HEK293 (cell line): ENCODE data around the gene TNFRSF25.

ENCODE experiments used
- CTCF ChIP-seq: fragments of 450-650 bp; formaldehyde crosslinking; IDR thresholded peaks from 2 replicates; pipeline ENCODE4 v1.5.1; 2016; ENCODE audit warnings: missing biosample characterization, missing genetic modification characterization
- ELK4 ChIP-seq: IDR thresholded peaks from 2 replicates; pipeline ENCODE4 v1.6.1; 2011; ENCODE audit warnings: mild to moderate bottlenecking, low read depth, low read length, borderline replicate concordance
- FEZF1 ChIP-seq: fragments of 450-650 bp; formaldehyde crosslinking; IDR thresholded peaks from 2 replicates; pipeline ENCODE4 v1.5.1; 2016; ENCODE audit warnings: missing biosample characterization, missing genetic modification characterization
- GLIS2 ChIP-seq: fragments of 450-650 bp; formaldehyde crosslinking; IDR thresholded peaks from 2 replicates; pipeline ENCODE4 v1.5.1; 2016; ENCODE audit warnings: missing biosample characterization, missing genetic modification characterization
- INSM2 ChIP-seq: fragments of 450-650 bp; formaldehyde crosslinking; IDR thresholded peaks from 2 replicates; pipeline ENCODE4 v1.5.1; 2016; ENCODE audit warnings: missing biosample characterization, missing genetic modification characterization
- KLF16 ChIP-seq: fragments of 450-650 bp; formaldehyde crosslinking; IDR thresholded peaks from 2 replicates; pipeline ENCODE4 v1.5.1; 2017; ENCODE audit warnings: missing biosample characterization, missing genetic modification characterization
- MYNN ChIP-seq: fragments of 450-650 bp; formaldehyde crosslinking; IDR thresholded peaks from 2 replicates; pipeline ENCODE4 v1.5.1; 2016; ENCODE audit warnings: missing biosample characterization, missing genetic modification characterization, borderline replicate concordance
- PRDM6 ChIP-seq: fragments of 450-650 bp; formaldehyde crosslinking; IDR thresholded peaks from 2 replicates; pipeline ENCODE4 v1.5.1; 2017; ENCODE audit warnings: missing biosample characterization, missing genetic modification characterization
- ZBTB1 ChIP-seq: fragments of 450-650 bp; formaldehyde crosslinking; IDR thresholded peaks from 2 replicates; pipeline ENCODE4 v1.5.1; 2016; ENCODE audit warnings: missing biosample characterization, missing genetic modification characterization
- ZBTB11 ChIP-seq: fragments of 450-650 bp; formaldehyde crosslinking; conservative IDR thresholded peaks from 2 replicates; pipeline ENCODE4 v1.5.1; 2016; ENCODE audit warnings: low read depth, missing biosample characterization, missing genetic modification characterization
- ZEB2 ChIP-seq: fragments of 450-650 bp; formaldehyde crosslinking; IDR thresholded peaks from 2 replicates; pipeline ENCODE4 v1.5.1; 2016; ENCODE audit warnings: missing biosample characterization, missing genetic modification characterization
- ZFP3 ChIP-seq: fragments of 450-650 bp; formaldehyde crosslinking; IDR thresholded peaks from 2 replicates; pipeline ENCODE4 v1.5.1; 2016; ENCODE audit warnings: low read depth, missing biosample characterization, missing genetic modification characterization
- ZNF146 ChIP-seq: fragments of 450-650 bp; formaldehyde crosslinking; IDR thresholded peaks from 2 replicates; pipeline ENCODE4 v1.5.1; 2016; ENCODE audit warnings: missing biosample characterization, missing genetic modification characterization
- ZNF174 ChIP-seq: fragments of 450-650 bp; formaldehyde crosslinking; IDR thresholded peaks from 2 replicates; pipeline ENCODE4 v1.5.0; 2017; ENCODE audit warnings: missing biosample characterization, mild to moderate bottlenecking, missing genetic modification characterization
- ZNF2 ChIP-seq: fragments of 450-650 bp; formaldehyde crosslinking; IDR thresholded peaks from 2 replicates; pipeline ENCODE4 v1.5.1; 2016; ENCODE audit warnings: missing biosample characterization, missing genetic modification characterization
- ZNF24 ChIP-seq: fragments of 450-650 bp; formaldehyde crosslinking; IDR thresholded peaks from 2 replicates; pipeline ENCODE4 v1.5.1; 2016; ENCODE audit warnings: missing biosample characterization, missing genetic modification characterization
- ZNF302 ChIP-seq: fragments of 450-650 bp; formaldehyde crosslinking; IDR thresholded peaks from 2 replicates; pipeline ENCODE4 v1.5.1; 2016; ENCODE audit warnings: missing biosample characterization, missing genetic modification characterization, low read depth
- ZNF311 ChIP-seq: fragments of 450-650 bp; formaldehyde crosslinking; IDR thresholded peaks from 2 replicates; pipeline ENCODE4 v1.5.1; 2017; ENCODE audit warnings: missing biosample characterization, missing genetic modification characterization, borderline replicate concordance
- ZNF433 ChIP-seq: fragments of 450-650 bp; formaldehyde crosslinking; IDR thresholded peaks from 2 replicates; pipeline ENCODE4 v1.5.1; 2016; ENCODE audit warnings: missing biosample characterization, missing genetic modification characterization, low read depth
- ZNF488 ChIP-seq: fragments of 450-650 bp; formaldehyde crosslinking; IDR thresholded peaks from 2 replicates; pipeline ENCODE4 v1.5.1; 2016; ENCODE audit warnings: missing biosample characterization, missing genetic modification characterization
- ZNF501 ChIP-seq: fragments of 450-650 bp; formaldehyde crosslinking; IDR thresholded peaks from 2 replicates; pipeline ENCODE4 v1.5.1; 2016; ENCODE audit warnings: missing biosample characterization, missing genetic modification characterization
- ZNF510 ChIP-seq: fragments of 450-650 bp; formaldehyde crosslinking; IDR thresholded peaks from 2 replicates; pipeline ENCODE4 v1.5.1; 2018; ENCODE audit warnings: mild to moderate bottlenecking, missing genetic modification characterization, missing biosample characterization; ENCODE audit not compliant: insufficient replicate concordance
- ZNF548 ChIP-seq: fragments of 450-650 bp; formaldehyde crosslinking; IDR thresholded peaks from 2 replicates; pipeline ENCODE4 v1.5.1; 2016; ENCODE audit warnings: missing biosample characterization, missing genetic modification characterization
- ZNF654 ChIP-seq: fragments of 450-650 bp; formaldehyde crosslinking; IDR thresholded peaks from 2 replicates; pipeline ENCODE4 v1.5.1; 2016; ENCODE audit warnings: low read depth, missing biosample characterization, missing genetic modification characterization
- ZNF658 ChIP-seq: fragments of 450-650 bp; formaldehyde crosslinking; IDR thresholded peaks from 2 replicates; pipeline ENCODE4; 2016; ENCODE audit warnings: missing biosample characterization, missing genetic modification characterization
- ZNF660 ChIP-seq: fragments of 450-650 bp; IDR thresholded peaks from 2 replicates; pipeline ENCODE4 v1.5.1; 2018; ENCODE audit warnings: missing biosample characterization, mild to moderate bottlenecking, missing genetic modification characterization
- ZNF677 ChIP-seq: fragments of 450-650 bp; IDR thresholded peaks from 2 replicates; pipeline ENCODE4 v1.5.0; 2018; ENCODE audit warnings: missing biosample characterization, mild to moderate bottlenecking, missing genetic modification characterization, moderate library complexity
- ZNF785 ChIP-seq: fragments of 450-650 bp; formaldehyde crosslinking; IDR thresholded peaks from 2 replicates; pipeline ENCODE4 v1.5.1; 2016; ENCODE audit warnings: missing biosample characterization, missing genetic modification characterization
- ZNF792 ChIP-seq: fragments of 450-650 bp; formaldehyde crosslinking; IDR thresholded peaks from 2 replicates; pipeline ENCODE4 v1.5.1; 2016; ENCODE audit warnings: missing biosample characterization, missing genetic modification characterization
- ZNF843 ChIP-seq: fragments of 450-650 bp; formaldehyde crosslinking; IDR thresholded peaks from 2 replicates; pipeline ENCODE4 v1.5.1; 2016; ENCODE audit warnings: missing biosample characterization, missing genetic modification characterization

TNFRSF25 gene

GRCh38 chr1:6424000-6424565 lies 41.9 kb downstream of the TNFRSF25 start (continued):
- TF ChIP-seq ZNF677 (tag by site-specific recombination) (no peak), ZNF174 (tag by site-specific recombination) (no peak), FEZF1 (tag by site-specific recombination) (no peak), ZNF501 (tag by site-specific recombination) (0 out of 2 replicates have a peak, but pooled peaks have one; percentile 33), ZFP3 (tag by site-specific recombination) (no peak), ZNF146 (no peak), ZNF658 (tag by site-specific recombination) (no peak), ZNF2 (tag by site-specific recombination) (no peak), ELK4 (no peak), GLIS2 (tag by site-specific recombination) (peak; percentile 87), ZNF433 (tag by site-specific recombination) (no peak), KLF16 (tag by site-specific recombination) (0 out of 2 replicates have a peak, but pooled peaks have one; percentile 32), ZNF24 (tag by site-specific recombination) (no peak), ZBTB1 (tag by site-specific recombination) (no peak), ZNF302 (tag by site-specific recombination) (no peak), ZNF488 (no peak), PRDM6 (tag by site-specific recombination) (no peak), ZNF654 (tag by site-specific recombination) (no peak), ZNF843 (tag by site-specific recombination) (no peak), INSM2 (no peak; the same call in 1 of the 2 replicates), ZNF660 (tag by site-specific recombination) (no peak), ZNF785 (tag by site-specific recombination) (no peak), ZNF510 (tag by site-specific recombination) (no peak), ZNF311 (no peak), MYNN (tag by site-specific recombination) (no peak), CTCF (tag by site-specific recombination) (no peak), ZNF792 (no peak), ZNF548 (tag by site-specific recombination) (0 out of 2 replicates have a peak, but pooled peaks have one; percentile 10), ZEB2 (tag by site-specific recombination) (no peak), ZBTB11 (tag by site-specific recombination) (no peak)
